WERI-Rb-1 (cell line): Measurements from ENCODE around the gene PAF1.

Source experiments
- DNase-seq: peaks from one replicate; pipeline ENCODE4 v3.0.0-alpha.2; 2020
- H3K27ac ChIP-seq: fragments of 250-450 bp; sonication (Bioruptor Pico); 2 replicates; pipeline ENCODE4 v1.5.1; 2020; ENCODE audit warnings: mild to moderate bottlenecking, moderate library complexity
- H3K27me3 ChIP-seq: fragments of 250-450 bp; sonication (Bioruptor Pico); 2 replicates; pipeline ENCODE4 v1.5.1; 2021; ENCODE audit warnings: mild to moderate bottlenecking, low read depth, moderate library complexity; ENCODE audit not compliant: insufficient read depth, severe bottlenecking
- H3K36me3 ChIP-seq: fragments of 250-450 bp; sonication (Bioruptor Pico); 2 replicates; pipeline ENCODE4 v1.5.1; 2020; ENCODE audit warnings: mild to moderate bottlenecking, moderate library complexity
- H3K4me3 ChIP-seq: 2 replicates; pipeline ENCODE4 v1.5.1; 2011; ENCODE audit warnings: low read depth, mild to moderate bottlenecking, control low read depth, low read length
- H3K9me3 ChIP-seq: fragments of 250-450 bp; sonication (Bioruptor Pico); 2 replicates; pipeline ENCODE4 v1.5.1; 2021; ENCODE audit warnings: mild to moderate bottlenecking, moderate library complexity; ENCODE audit not compliant: severe bottlenecking
- CTCF ChIP-seq: IDR thresholded peaks from 2 replicates; pipeline ENCODE4 v1.5.1; 2011; ENCODE audit warnings: low read depth, mild to moderate bottlenecking, control low read depth, inconsistent platforms, low read length

PAF1 gene

DNA sequence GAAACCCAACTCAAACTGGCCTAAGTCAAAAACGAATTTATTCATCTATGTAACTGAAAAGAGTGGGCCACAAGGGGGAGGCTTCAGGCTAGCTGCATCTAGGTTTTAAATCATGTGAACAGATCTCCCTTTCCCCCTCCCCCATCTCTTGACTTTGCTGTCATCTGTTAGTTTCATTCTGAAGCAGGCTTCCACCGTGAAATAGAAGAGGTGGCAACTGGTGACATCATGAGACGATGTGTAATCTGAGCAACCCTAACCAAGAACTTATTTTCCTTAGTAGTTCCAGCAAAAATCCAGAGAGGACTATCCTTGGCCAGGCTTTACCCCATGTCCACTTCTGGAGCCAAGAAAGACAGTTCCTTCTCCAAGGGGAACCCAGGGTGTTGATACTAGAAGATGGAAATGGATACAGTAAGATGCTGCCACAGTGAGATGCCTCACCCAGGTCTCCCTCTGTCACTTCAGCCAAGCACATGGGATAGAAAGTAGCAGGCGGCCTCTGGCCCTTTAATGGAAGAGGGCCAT, 39.3 kb downstream of the PAF1 start:
- H3K9me3 ChIP-seq = no peaks in the 10 kb centered on the region
- DNase-seq = no peak
- TF ChIP-seq CTCF = no peak
- no peak overlapping the region for H3K27ac ChIP-seq
- peaks cover 78% of the 10 kb centered on the region for H3K36me3 ChIP-seq
- no peak overlapping the region for H3K4me3 ChIP-seq
- H3K27me3 ChIP-seq = no peaks in the 10 kb centered on the region

- TF ChIP-seq CTCF = no peak
- no peaks in the 10 kb centered on the region for H3K9me3 ChIP-seq
- no peak overlapping the region for H3K27ac ChIP-seq
These were observed 40.8 kb downstream of the PAF1 start for GRCh38 chr19:39350156-39350555.

DNA sequence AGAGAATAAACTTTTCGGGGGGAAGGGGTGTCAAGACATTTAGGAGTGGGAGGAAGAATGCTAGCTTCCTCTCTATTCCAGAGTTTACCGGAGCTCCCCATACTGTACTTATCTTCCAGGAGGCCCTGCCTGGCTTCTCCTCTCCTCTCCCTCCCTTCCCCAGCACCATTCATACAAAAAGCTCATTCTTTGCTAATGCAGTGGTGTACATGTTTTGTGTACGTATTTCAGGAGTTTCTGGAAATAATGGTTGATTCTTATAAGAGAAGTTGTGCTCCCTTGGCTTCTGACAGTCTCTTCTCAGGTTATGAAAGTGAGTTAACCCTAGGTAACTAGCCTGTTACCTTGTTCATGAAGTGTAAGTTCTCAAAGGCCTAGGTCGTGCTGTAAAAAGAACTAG, 41.6 kb downstream of the PAF1 start:
- Histone ChIP-seq H3K27me3 (no peaks in the 10 kb centered on the region), H3K4me3 (no peak overlapping the region), H3K36me3 (peaks cover 78% of the 10 kb centered on the region), H3K9me3 (no peaks in the 10 kb centered on the region), H3K27ac (no peak overlapping the region)
- no peak for TF ChIP-seq CTCF
- no peak for DNase-seq

More at GRCh38 chr19:39350156-39350555, 40.8 kb downstream of the PAF1 start:
- DNase-seq = no peak
- Histone ChIP-seq H3K4me3 (no peak overlapping the region), H3K36me3 (peaks cover 78% of the 10 kb centered on the region), H3K27me3 (no peaks in the 10 kb centered on the region)

DNA sequence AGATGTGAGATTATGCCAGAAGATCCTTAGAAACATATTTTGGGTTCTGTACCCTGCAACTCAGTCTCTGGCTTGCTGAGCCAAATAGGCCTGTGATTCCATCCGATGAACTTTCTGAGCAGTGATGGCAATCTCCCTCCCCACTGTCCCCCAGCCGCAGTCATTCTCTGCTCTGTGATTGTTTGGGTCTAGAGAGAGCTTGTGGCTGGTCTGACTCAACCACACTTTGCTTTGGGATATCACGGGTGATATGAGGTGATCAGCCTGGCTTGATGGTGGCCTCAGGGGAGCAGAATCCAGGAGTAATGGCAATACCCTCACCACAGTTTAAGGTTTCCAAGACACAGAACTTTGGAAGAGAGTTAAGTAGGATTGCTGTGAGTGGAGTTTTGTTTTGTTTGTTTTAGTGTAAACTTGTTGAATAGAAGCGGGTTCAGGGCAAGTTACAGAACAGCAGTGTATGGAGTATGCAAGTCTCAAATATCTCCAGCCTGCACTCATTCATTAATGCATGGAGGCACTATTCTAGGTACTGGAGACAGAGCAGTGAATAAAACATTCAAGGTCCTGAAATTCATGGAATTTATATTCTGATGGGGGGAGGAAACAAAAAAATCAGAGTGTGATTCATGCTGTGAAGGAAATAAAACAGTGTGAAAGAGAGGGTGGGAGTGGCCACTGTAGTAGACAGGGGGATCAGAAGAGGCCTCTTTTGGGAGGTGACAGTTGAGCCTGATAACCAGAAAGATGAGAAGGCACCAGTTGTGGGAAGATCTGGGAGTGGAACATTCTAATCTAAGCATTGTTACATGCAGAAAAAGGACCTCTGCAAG, 43.4 kb downstream of the PAF1 start:
- Histone ChIP-seq H3K36me3 (peaks cover 72% of the 10 kb centered on the region), H3K27me3 (no peaks in the 10 kb centered on the region), H3K27ac (0 out of 2 replicates have a peak overlapping the region, but pooled peaks have one; percentile 26), H3K9me3 (no peaks in the 10 kb centered on the region), H3K4me3 (no peak overlapping the region)
- no peak for TF ChIP-seq CTCF
- DNase-seq = no peak

DNA sequence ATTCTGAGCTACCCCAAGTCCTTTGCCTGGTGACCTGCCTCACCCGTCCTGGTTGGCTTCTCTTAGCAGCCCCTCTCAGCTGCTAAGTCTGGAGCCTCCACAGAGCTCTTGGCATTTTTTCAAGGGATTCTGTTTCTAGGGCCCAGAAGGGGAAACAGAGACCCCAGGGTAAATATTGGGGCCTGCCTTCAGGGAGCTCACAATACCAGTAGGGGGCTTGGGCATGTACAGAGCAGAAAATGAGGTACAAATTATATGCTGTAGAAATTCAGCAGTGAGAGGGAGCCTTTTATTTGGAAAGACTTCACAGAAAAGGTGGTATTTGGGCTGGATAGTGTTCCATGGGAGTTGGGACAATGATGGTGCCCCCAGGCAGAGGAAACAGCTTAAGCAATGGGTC, 45.0 kb downstream of the PAF1 start:
- no peak for TF ChIP-seq CTCF
- Histone ChIP-seq H3K27ac (no peak overlapping the region), H3K27me3 (no peaks in the 10 kb centered on the region), H3K9me3 (no peaks in the 10 kb centered on the region), H3K36me3 (peaks cover 57% of the 10 kb centered on the region), H3K4me3 (no peak overlapping the region)
- DNase-seq = no peak
